Measurements from ENCODE around the gene VRK1.
A peak's percentile ranks its signal among the peaks of the same experiment; 100 is the strongest.
"Not testable (repeated sequence)": the region's sequence is repeated elsewhere in the genome, so short reads cannot be mapped to it uniquely, and the experiment has no call there.

VRK1 gene

GRCh38 chr14:96796851-96797581, at the start of gene VRK1:
Gene VRK1 (plus strand): TSS chr14:96797382. CDS start chr14:96833472, 36,090 bp downstream.
- peak; percentile 80 to 90 (median 84) for DNase-seq (ENCODE audit: low read depth in 2 of 3, low spot score in 2 of 3)

GRCh38 chr14:96747608-96748007, 49.6 kb upstream of the VRK1 start:
- DNase-seq (ENCODE audit: low read depth in 2 of 3, low spot score in 2 of 3), result no peak

- no peak for DNase-seq (ENCODE audit: low read depth in 2 of 3, low spot score in 2 of 3)
Measured at GRCh38 chr14:96748362-96748761, 48.8 kb upstream of the VRK1 start.

- DNase-seq (ENCODE audit: low read depth in 2 of 3, low spot score in 2 of 3), result no peak
Measured at GRCh38 chr14:96751505-96751904, 45.7 kb upstream of the VRK1 start.

GRCh38 chr14:96752125-96752524, 45.1 kb upstream of the VRK1 start:
- DNase-seq (ENCODE audit: low read depth in 2 of 3, low spot score in 2 of 3), result no peak

- no peak for DNase-seq (ENCODE audit: low read depth in 2 of 3, low spot score in 2 of 3)
Measured at GRCh38 chr14:96752594-96752993, 44.6 kb upstream of the VRK1 start.

- no peak for DNase-seq (ENCODE audit: low read depth in 2 of 3, low spot score in 2 of 3)
Measured at GRCh38 chr14:96754162-96754844, 42.9 kb upstream of the VRK1 start.

- no peak for DNase-seq (ENCODE audit: low read depth in 2 of 3, low spot score in 2 of 3)
Measured at GRCh38 chr14:96754845-96755184, 42.4 kb upstream of the VRK1 start.

- DNase-seq (ENCODE audit: low read depth in 2 of 3, low spot score in 2 of 3), result no peak
Measured at GRCh38 chr14:96756745-96757144, 40.4 kb upstream of the VRK1 start.

GRCh38 chr14:96757456-96757855, 39.7 kb upstream of the VRK1 start:
- DNase-seq (ENCODE audit: low read depth in 2 of 3, low spot score in 2 of 3), result no peak

- no peak for DNase-seq (ENCODE audit: low read depth in 2 of 3, low spot score in 2 of 3)
Measured at GRCh38 chr14:96761066-96761465, 36.1 kb upstream of the VRK1 start.

- DNase-seq (ENCODE audit: low read depth in 2 of 3, low spot score in 2 of 3), result no peak
Measured at GRCh38 chr14:96762650-96763049, 34.5 kb upstream of the VRK1 start.

GRCh38 chr14:96764012-96764411, 33.2 kb upstream of the VRK1 start:
- DNase-seq (ENCODE audit: low read depth in 2 of 3, low spot score in 2 of 3), result no peak

GRCh38 chr14:96765205-96765604, 32.0 kb upstream of the VRK1 start:
- not testable (repeated sequence) for DNase-seq (ENCODE audit: low read depth in 2 of 3, low spot score in 2 of 3)

- no peak for DNase-seq (ENCODE audit: low read depth in 2 of 3, low spot score in 2 of 3)
Measured at GRCh38 chr14:96772929-96773328, 24.3 kb upstream of the VRK1 start.

GRCh38 chr14:96776791-96777190, 20.4 kb upstream of the VRK1 start:
- no peak for DNase-seq (ENCODE audit: low read depth in 2 of 3, low spot score in 2 of 3)

GRCh38 chr14:96780500-96780899, 16.7 kb upstream of the VRK1 start:
- DNase-seq (ENCODE audit: low read depth in 2 of 3, low spot score in 2 of 3), result no peak

- no peak for DNase-seq (ENCODE audit: low read depth in 2 of 3, low spot score in 2 of 3)
Measured at GRCh38 chr14:96781371-96781770, 15.8 kb upstream of the VRK1 start.

GRCh38 chr14:96782436-96782835, 14.7 kb upstream of the VRK1 start:
- no peak for DNase-seq (ENCODE audit: low read depth in 2 of 3, low spot score in 2 of 3)

GRCh38 chr14:96783043-96783914, 13.9 kb upstream of the VRK1 start:
- DNase-seq (ENCODE audit: low read depth in 2 of 3, low spot score in 2 of 3), result no peak

- DNase-seq (ENCODE audit: low read depth in 2 of 3, low spot score in 2 of 3), result no peak
Measured at GRCh38 chr14:96783915-96784224, 13.3 kb upstream of the VRK1 start.

GRCh38 chr14:96790186-96790585, 7.0 kb upstream of the VRK1 start:
- no peak for DNase-seq (ENCODE audit: low read depth in 2 of 3, low spot score in 2 of 3)

All from activated CD8-positive, alpha-beta memory T cell treated with anti-CD3 and anti-CD28 coated beads for 48 hours (primary cell).